DND-41 (cell line): Measurements from ENCODE around the gene CASP4.
A peak's percentile ranks its signal among the peaks of the same experiment; 100 is the strongest.

Experiments used
- ATAC-seq: fragments of 200-7000 bp; cut with Tn5 transposase; 3 replicates; pipeline ENCODE4 v1.9.1; 2021; ENCODE audit warnings: low read depth; ENCODE audit not compliant: insufficient read depth
- DNase-seq: peaks from one replicate; pipeline ENCODE4 v3.0.0-alpha.2; 2020
- H2AFZ ChIP-seq: 2 replicates; pipeline ENCODE4 v1.6.0; 2012; ENCODE audit warnings: low read depth, low read length
- H3K27ac ChIP-seq: 2 replicates; pipeline ENCODE4 v1.5.1; 2012; ENCODE audit warnings: low read length, inconsistent platforms
- H3K27me3 ChIP-seq: fragments of 200-600 bp; sonication (generic); 2 replicates; pipeline ENCODE4 v1.6.0; 2012; ENCODE audit warnings: low read length, mild to moderate bottlenecking, inconsistent platforms; ENCODE audit not compliant: insufficient read depth, poor library complexity
- H3K36me3 ChIP-seq: 2 replicates; pipeline ENCODE4 v1.5.1; 2012; ENCODE audit warnings: low read length, inconsistent platforms; ENCODE audit not compliant: insufficient read depth
- H3K4me1 ChIP-seq: 2 replicates; pipeline ENCODE4 v1.5.1; 2012; ENCODE audit warnings: mild to moderate bottlenecking, low read length; ENCODE audit not compliant: insufficient read depth
- H3K4me2 ChIP-seq: 2 replicates; pipeline ENCODE4 v1.6.0; 2012; ENCODE audit warnings: mild to moderate bottlenecking, moderate library complexity, low read length, inconsistent platforms; ENCODE audit not compliant: insufficient read depth
- H3K4me3 ChIP-seq, 2 experiments: fragments of 200-600 bp in 1 of 2; shearing (Covaris generic) in 1 of 2; 2 replicates each; pipeline ENCODE4 v1.5.1; 2012 to 2016; ENCODE audit warnings: inconsistent platforms in 2 of 2, low read length in 2 of 2, mild to moderate bottlenecking in 2 of 2, low read depth in 1 of 2, moderate library complexity in 1 of 2
- H3K79me2 ChIP-seq: 2 replicates; pipeline ENCODE4 v1.6.0; 2012; ENCODE audit warnings: low read length, inconsistent platforms; ENCODE audit not compliant: insufficient read depth
- H3K9ac ChIP-seq: 2 replicates; pipeline ENCODE4 v1.6.0; 2012; ENCODE audit warnings: low read depth, mild to moderate bottlenecking, inconsistent platforms, low read length, moderate library complexity
- H3K9me3 ChIP-seq: 2 replicates; pipeline ENCODE4 v1.5.1; 2012; ENCODE audit warnings: low read length, moderate library complexity, mild to moderate bottlenecking, inconsistent platforms; ENCODE audit not compliant: insufficient read depth, severe bottlenecking
- H4K20me1 ChIP-seq: 2 replicates; pipeline ENCODE4 v1.6.0; 2012; ENCODE audit warnings: low read length; ENCODE audit not compliant: insufficient read depth
- CTCF ChIP-seq: IDR thresholded peaks from 2 replicates; pipeline ENCODE4 v1.5.1; 2012; ENCODE audit warnings: borderline replicate concordance, low read length, moderate library complexity, mild to moderate bottlenecking; ENCODE audit not compliant: poor library complexity, severe bottlenecking; ENCODE audit errors: extremely low read depth
- EZH2 ChIP-seq: IDR thresholded peaks from 3 replicates; pipeline ENCODE4 v1.6.1; 2012; ENCODE audit warnings: borderline replicate concordance, low read depth, mild to moderate bottlenecking, moderate library complexity, low read length, inconsistent platforms; ENCODE audit not compliant: severe bottlenecking

Gene CASP4

GRCh38 chr11:104925850-104926249 is 42.5 kb downstream of the CASP4 start:
- no peaks in the 10 kb centered on the region for H4K20me1 ChIP-seq
- no peaks in the 10 kb centered on the region for H3K27me3 ChIP-seq
- ATAC-seq (no peak), DNase-seq (no peak)
- TF ChIP-seq CTCF (no peak), EZH2 (no peak)
- H3K4me2 ChIP-seq = no peak overlapping the region
- no peak overlapping the region for H3K9ac ChIP-seq
- H3K79me2 ChIP-seq = no peaks in the 10 kb centered on the region
- peaks cover 13% of the 10 kb centered on the region for H3K4me1 ChIP-seq
- no peak overlapping the region for H2AFZ ChIP-seq
- no peaks in the 10 kb centered on the region for H3K36me3 ChIP-seq
- peaks cover 10% of the 10 kb centered on the region for H3K9me3 ChIP-seq
- H3K4me3 ChIP-seq = no peak overlapping the region
- no peak overlapping the region for H3K27ac ChIP-seq

- ATAC-seq = peak; percentile 87
Observed at GRCh38 chr11:104918113-104918824, 50.1 kb downstream of the CASP4 start.

GRCh38 chr11:104917271-104918112 is 50.9 kb downstream of the CASP4 start:
- no peaks in the 10 kb centered on the region for H3K36me3 ChIP-seq
- H3K4me3 ChIP-seq = peak overlapping the region; percentile 20 to 55; a peak in 3 of 4 replicates
- peak overlapping the region; percentile 88 for H3K27ac ChIP-seq
- peak; percentile 72 for ATAC-seq
- TF ChIP-seq EZH2 = no peak
- no peak for TF ChIP-seq CTCF
- no peaks in the 10 kb centered on the region for H3K9me3 ChIP-seq
- H2AFZ ChIP-seq = peak overlapping the region; percentile 83
- H3K4me2 ChIP-seq = peak overlapping the region; percentile 70
- peaks cover 38% of the 10 kb centered on the region for H3K4me1 ChIP-seq
- H3K79me2 ChIP-seq = no peaks in the 10 kb centered on the region
- H3K9ac ChIP-seq = peak overlapping the region; percentile 56
- no peaks in the 10 kb centered on the region for H4K20me1 ChIP-seq
- no peaks in the 10 kb centered on the region for H3K27me3 ChIP-seq
- no peak for DNase-seq

More at GRCh38 chr11:104918113-104918824, 50.1 kb downstream of the CASP4 start:
- Histone ChIP-seq H3K27ac (peak overlapping the region; percentile 88), H3K27me3 (no peaks in the 10 kb centered on the region), H3K4me1 (peaks cover 38% of the 10 kb centered on the region), H3K79me2 (no peaks in the 10 kb centered on the region), H2AFZ (peak overlapping the region; percentile 83), H3K9me3 (no peaks in the 10 kb centered on the region), H3K4me2 (peak overlapping the region; percentile 70), H3K9ac (peak overlapping the region; percentile 56), H3K36me3 (no peaks in the 10 kb centered on the region), H3K4me3 (peak overlapping the region; percentile 20 to 55; a peak in 3 of 4 replicates), H4K20me1 (no peaks in the 10 kb centered on the region)
- peak; percentile 17 for DNase-seq
- no peak for TF ChIP-seq EZH2

- Histone ChIP-seq H3K36me3 (no peaks in the 10 kb centered on the region), H3K4me3 (no peak overlapping the region), H3K4me1 (peaks cover 48% of the 10 kb centered on the region), H3K79me2 (no peaks in the 10 kb centered on the region), H3K9ac (peak overlapping the region; percentile 56; the same call in 1 of the 2 replicates), H3K9me3 (no peaks in the 10 kb centered on the region), H4K20me1 (no peaks in the 10 kb centered on the region), H2AFZ (peak overlapping the region; percentile 66), H3K4me2 (peak overlapping the region; percentile 70), H3K27ac (peak overlapping the region; percentile 88), H3K27me3 (no peaks in the 10 kb centered on the region)
- DNase-seq (no peak), ATAC-seq (no peak)
- TF ChIP-seq CTCF (no peak), EZH2 (no peak)
Observed at GRCh38 chr11:104916442-104916841, 51.9 kb downstream of the CASP4 start.
